GM18499 (cell line): Measurements from ENCODE around the gene ACTR3C.
"Not testable (repeated sequence)": the region's sequence is repeated elsewhere in the genome, so short reads cannot be mapped to it uniquely, and the experiment has no call there.

Experiments used
- ATAC-seq: cut with Tn5 transposase; IDR thresholded peaks from one replicate; pipeline ENCODE4 v1.9.1; 2021; ENCODE audit warnings: moderate number of reproducible peaks; ENCODE audit not compliant: insufficient read depth, unreplicated experiment

The ACTR3C gene

DNA sequence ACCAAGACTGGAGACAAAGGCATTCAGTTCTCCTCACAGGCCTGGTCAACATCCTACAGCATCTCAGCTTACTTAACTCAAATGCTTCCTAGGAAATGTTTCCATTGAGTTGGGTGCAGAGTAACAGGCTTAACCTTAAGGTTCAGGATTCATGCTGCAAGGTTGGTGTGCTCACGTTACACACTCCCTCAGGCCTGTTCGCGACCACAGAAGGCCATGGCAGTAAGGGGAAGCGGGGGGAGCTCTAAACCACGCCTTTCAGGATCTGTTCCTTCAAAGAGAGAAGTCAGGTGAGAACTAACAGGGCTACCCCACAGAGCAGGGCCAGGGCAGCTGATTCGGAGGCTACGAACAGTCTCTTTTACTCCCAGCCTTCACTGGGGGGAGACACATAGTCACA lies 35.5 kb downstream of the ACTR3C start:
- ATAC-seq: not testable (repeated sequence)

DNA sequence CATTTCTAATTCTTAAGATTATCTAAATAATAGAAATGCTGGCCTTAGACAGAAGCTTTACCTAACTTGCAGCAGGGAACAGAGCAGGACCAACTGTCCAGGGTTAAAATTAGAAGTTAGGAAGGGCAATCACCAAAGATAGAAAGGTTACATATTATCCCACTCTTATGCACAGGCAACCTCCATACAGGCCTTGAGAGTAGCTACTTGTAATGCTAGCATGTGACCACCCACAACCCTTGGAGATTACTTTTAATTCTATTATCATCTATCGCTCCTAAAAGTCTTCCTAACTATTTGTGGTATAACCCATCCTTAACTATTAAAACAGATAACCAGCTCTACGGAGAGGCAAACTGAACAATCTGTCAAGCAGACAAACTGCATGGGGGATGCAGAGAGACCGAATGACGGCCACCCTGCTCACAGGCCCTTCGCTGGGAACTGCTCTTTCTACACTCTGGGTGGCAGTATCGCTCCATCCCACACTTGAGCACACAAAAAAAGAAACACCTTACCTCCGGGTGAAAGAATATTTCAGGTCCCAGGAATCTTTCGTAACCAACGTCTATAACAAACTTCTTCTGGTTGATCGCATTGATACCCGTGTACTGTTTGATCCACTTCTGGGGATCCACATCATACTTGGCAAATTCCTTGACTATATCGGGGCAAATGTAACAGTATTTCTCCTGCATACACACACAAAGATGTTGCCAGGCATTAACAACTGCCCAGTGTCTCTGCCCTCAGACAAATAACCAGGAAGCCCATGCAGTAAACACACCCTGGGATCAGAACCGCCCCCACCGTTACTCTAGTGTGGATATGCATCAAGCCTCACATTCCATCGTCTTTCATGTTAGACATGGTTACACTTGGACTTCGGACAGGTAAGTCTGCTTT lies 37.2 kb downstream of the ACTR3C start:
- not testable (repeated sequence) for ATAC-seq

DNA sequence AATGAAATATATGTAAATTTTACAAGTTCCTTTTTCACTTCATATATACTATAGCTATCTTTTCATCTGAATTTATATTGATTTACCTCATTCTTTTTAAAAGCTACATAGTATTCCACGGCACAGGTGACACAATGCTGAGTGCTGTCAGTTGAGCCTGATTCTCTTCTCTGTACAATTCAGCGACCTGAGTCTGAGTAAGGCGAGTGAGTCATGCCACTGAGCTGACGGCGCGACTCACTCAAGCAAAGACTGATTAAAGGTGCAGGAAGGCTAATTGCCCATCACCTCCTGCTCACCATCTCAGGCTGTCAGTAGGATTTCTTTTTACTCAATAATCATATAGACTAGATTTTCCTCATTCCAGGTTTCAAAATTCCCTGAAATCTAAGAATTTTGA lies 39.7 kb downstream of the ACTR3C start:
- ATAC-seq: not testable (repeated sequence)

DNA sequence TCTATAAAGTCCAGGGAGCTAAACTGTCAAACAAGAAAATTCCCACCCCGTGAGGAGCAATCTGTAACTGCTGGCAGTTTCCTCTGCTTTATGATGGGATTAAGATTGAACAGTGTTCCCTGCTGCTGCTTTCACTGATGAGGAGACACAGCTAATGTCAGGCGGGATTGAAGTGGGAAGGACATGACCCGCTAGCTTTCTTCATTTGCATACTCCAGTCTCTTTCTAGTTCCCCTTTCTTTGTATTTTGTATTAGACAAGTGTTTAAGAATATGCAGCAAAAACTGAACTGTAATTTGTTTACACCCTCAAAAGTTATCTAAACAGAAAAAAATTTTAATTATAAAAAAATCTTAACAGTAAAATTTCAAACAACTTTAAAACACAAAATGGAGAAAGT lies 40.2 kb downstream of the ACTR3C start:
- ATAC-seq: not testable (repeated sequence)

DNA sequence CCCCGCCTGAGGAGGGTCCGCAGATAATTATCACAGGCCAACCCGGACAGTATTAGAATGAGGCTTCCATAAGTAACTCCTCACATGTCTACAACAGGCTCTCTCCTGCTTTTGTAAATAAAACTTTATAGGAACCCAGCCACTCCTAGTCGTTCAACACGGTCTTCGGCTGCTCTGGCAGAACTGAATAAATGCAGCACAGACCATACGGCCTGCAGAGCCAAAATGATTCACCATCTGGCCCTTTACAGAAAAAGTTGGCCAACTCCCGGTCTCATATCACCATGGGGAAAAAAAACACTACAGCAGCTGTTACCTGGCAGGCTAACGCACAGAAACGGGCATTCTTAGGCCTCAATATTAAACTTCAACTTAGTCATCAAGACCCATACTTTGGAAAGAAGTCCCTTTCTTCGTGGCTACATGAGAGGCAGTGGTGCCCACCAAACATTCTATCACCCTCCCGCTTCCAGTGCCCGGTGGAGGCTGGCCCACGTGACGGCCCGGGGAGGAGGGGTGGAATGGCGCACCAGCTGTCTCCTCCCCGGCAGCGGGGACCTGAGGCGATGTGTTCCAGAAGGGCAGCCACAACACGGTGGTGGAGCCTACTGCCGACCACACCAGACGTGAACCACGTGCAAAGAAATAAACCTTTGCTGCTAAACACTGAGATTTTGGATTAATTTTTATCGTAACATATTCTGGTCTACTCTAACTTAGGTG lies 41.5 kb downstream of the ACTR3C start:
- ATAC-seq: not testable (repeated sequence)

DNA sequence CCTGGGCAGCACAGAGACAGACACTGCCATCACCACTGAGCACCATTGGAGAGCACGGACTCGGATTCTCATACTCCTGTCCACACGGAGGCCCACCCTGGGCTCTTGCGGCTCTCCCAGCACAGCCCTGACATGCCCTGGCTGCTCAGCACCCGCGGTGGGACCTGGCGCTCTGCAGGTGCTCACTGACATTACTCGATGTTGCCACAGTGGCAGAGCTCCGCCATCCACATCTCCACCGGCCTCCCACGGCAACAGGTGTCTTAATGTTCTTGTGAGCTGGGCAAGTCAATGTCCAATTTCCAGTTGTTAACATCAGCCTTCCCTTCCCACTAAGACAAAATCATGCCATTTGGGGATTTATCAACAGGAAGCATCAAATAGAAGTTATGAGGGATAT lies 45.0 kb downstream of the ACTR3C start:
- not testable (repeated sequence) for ATAC-seq

DNA sequence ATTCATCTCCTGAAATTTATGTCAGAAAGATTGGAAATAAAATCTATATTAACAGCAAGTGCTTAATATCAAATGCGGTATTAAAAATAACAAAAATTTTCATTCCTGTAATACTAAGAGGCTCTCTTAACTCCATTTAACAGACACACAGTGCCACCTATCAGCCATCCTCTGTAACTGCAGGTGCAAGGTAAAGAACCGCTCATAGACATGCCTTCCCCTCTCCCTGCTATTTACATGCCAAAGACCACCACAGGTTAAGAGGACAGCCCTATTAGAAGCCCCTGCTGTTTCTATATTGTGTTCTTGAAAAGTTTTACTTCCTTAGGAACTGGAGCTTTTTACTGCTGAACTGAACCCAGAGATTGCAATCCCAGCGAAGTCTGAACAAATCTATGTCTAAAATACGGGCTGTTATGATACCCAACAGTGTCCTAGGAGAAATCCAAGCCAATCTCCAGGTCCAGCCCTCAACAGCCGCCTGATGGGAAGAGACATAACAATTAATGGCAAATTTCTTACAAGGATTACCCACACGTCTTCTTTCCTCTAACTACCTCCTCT lies 47.1 kb downstream of the ACTR3C start:
- not testable (repeated sequence) for ATAC-seq

DNA sequence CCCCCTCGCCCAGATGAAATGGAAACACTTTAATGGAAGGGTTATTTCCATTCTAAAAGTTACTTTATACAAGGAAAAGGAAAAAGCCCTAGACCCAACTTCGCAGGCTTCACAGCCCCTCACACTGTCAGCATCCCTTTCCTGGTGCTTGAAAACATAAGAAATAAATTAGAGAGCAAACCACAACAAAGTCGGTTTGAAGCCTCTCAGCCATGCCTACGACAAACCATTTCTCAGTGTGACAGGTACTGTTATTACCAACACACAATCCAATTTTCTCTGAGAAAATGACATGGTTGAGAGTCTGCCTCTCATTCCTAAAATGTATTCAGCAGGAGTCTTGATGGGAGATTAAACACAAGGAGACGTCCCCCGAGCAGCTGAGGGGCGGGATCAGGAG lies 51.4 kb downstream of the ACTR3C start:
- not testable (repeated sequence) for ATAC-seq

DNA sequence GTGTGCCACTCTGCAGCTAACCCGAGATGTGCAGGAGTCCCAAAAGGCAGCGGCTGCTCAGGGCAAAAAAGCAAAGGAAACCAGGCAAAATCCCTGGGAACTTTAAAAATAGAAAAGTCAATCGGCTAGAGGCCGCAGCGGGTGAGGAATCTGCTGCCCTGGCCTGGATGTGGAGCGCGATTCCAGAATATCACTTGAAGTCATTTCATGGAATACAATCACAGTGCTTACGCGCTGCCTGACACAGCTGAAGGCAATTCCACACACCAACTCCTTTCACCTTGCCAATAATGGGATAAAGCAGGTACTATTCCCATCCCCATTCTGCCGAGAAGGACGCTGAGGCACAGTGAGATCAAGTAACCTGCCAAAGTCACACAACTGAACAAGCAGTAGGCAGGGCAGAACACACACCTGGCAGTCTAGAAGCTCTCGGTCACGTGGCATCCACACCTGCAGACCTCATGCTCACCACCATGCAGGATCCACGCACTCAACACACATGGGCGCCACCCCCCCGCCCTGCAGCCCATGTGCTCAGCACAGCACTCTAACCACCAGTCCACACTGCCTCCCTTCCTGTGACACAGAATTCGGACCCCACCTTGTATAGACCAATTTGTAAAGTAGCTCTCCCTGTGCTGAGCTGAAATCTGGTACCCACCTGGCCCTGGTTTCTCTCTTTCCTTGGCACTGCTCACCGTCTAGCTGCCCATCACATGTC lies 53.1 kb downstream of the ACTR3C start:
- ATAC-seq: not testable (repeated sequence)

DNA sequence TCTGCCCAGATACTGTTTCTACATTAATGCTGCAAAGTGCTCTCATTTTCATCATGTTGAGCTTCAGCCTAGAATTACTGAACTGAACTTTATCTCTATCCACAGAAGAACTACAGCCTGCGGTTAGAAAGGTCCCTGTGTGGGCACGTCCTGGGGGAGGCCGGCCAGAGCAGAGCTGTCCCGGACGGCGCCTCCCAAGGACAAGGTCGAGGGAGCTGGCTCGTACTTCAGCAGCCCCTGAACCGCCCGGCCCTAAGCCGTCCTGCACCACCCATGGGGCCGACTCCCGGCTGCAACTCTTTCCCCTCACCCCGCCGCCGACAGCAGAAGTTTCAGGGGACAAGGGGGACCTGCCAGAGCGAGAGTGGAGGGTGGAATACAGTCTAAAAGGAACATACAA lies 54.5 kb downstream of the ACTR3C start:
- ATAC-seq: not testable (repeated sequence)

DNA sequence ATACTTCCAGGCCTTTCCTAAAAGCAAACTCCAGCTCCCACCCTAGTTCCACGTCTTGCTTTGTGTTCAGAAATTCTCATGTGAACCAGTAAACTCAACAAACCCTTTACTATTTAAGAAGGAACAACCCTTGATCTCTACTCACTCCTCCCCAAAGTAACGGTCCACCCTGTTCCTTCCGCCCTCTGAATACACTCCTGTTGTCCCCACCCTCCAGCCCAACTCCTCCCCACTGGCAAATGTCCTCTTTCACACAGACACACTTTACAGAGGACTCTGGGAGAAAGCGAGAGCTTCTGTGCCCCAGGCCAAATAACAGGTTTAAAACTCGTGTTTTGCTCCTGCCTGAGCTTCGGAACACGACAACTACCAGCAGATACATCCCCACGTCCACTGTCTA lies 55.1 kb downstream of the ACTR3C start:
- ATAC-seq: not testable (repeated sequence)

DNA sequence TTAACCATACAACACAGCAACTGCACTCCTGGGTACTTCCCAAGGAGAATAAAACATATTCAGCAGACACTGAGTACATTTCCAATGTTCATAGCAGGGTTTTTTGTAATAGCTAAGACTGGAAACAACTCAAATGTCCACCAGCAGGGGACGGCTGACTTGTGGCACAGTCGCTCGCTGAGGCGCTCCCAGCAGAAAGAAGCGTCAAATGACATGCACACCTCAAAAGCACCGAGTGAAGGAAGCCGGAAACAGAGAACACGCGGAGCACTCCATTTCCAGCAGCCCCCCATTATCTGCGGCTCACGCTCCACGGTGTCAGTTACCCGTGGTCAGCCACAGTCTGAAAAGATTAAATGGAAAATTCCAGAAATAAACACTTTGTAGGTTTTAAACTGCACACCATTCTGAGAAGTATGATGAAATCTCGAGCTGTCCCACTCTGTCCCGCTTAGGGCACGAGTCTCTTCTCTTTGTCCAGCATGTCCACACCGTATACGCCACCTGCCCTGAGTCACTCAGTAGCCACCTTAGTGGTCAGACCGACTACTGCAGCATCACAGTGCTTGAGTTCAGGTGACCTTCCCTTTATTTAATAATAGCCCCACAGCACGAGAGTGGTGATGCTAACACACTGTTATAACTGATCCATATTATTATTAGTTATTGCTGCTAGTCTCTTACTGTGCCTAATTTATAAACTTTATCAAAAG lies 56.2 kb downstream of the ACTR3C start:
- not testable (repeated sequence) for ATAC-seq

DNA sequence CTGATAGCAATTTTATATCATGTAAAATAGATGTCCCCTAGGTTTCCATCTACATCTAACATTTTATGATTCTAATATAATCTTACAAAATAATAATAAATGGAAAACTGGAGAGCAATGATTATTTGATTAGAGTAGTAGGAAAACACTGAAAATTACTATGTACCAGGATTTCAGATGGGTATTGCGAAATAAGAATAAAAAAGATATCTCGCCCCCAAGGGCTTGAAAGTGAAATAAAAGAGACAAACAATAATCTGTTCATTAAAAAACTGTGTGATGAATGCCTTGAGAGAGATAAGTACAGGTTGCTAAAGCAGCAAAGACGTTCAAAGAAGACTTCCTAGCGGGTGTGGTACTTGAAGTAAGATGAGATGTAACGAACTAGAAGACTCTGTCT lies 60.7 kb downstream of the ACTR3C start:
- not testable (repeated sequence) for ATAC-seq

DNA sequence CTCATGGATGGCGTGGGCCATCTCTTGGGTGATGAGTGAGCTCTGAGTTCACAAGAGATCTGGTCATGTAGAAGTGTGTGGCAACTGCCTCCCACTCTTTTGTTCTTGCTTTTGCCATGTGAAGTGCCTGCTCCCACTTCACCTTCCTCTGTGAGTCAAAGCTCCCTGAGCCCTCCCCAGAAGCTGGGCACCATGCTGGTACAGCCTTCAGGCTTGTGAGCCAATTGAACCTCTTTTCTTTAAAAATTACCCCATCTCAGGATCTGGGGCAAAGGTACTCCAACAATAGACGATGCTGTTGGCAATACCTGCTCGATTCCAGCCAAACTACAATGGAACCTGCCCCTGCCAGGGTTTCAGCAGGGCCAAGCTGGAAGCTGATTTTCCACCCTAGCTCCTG lies 75.6 kb downstream of the ACTR3C start:
- not testable (repeated sequence) for ATAC-seq

DNA sequence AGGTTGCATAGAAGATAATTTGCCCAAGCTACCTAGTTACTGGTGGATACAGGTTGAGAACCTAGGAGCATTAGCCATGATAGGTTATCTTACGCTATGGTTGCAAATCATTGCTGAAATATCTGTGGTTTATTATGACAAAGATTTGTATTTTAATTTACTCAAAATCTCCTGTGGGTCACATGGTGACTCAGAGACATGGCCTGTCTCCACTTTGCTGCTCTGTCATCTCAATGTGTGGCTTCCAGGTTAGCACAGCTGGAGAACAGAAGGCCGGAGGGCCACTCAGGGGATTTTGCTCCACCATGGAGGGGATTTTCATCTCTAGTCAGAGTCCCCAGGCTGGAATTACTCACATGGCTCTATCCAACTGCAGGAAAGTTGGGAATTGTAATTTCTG lies 78.1 kb downstream of the ACTR3C start:
- ATAC-seq: not testable (repeated sequence)

DNA sequence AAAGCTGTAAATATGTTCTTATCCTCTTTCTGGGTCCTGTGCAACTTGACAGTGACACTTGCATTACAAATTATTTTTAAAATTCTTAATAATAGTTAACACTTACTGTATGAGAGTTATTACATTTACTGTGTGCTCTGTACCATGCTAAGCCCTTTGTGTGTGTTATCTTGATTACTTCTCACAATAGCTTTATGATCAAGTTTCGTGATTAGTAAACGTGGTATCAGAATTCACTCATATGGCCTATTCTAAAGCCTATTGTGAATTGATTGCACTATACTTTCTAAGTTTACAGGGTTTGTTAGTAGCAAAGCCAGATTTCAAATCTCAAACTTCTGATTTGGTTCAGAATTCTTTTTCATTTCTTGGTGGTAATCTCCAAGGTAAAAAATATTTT lies 80.4 kb downstream of the ACTR3C start:
- not testable (repeated sequence) for ATAC-seq

DNA sequence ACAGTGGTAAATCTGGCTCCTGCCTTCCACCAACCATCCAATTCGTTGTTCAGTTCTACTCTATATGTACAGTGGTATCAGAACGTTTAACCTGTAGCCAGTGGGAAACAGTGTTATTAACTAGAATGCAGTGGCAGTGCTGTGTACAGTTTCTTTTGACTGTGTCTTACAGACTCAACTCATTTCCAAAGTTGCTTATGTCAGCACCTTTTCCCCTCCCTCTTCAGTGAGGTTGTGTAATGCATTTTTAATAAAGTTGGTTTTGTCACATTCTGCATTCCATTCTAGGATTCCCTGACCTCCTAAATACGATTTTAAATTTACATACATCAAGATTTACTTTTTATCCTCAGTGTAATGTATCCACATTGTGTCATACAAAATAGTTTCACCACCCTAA lies 97.9 kb downstream of the ACTR3C start:
- not testable (repeated sequence) for ATAC-seq

DNA sequence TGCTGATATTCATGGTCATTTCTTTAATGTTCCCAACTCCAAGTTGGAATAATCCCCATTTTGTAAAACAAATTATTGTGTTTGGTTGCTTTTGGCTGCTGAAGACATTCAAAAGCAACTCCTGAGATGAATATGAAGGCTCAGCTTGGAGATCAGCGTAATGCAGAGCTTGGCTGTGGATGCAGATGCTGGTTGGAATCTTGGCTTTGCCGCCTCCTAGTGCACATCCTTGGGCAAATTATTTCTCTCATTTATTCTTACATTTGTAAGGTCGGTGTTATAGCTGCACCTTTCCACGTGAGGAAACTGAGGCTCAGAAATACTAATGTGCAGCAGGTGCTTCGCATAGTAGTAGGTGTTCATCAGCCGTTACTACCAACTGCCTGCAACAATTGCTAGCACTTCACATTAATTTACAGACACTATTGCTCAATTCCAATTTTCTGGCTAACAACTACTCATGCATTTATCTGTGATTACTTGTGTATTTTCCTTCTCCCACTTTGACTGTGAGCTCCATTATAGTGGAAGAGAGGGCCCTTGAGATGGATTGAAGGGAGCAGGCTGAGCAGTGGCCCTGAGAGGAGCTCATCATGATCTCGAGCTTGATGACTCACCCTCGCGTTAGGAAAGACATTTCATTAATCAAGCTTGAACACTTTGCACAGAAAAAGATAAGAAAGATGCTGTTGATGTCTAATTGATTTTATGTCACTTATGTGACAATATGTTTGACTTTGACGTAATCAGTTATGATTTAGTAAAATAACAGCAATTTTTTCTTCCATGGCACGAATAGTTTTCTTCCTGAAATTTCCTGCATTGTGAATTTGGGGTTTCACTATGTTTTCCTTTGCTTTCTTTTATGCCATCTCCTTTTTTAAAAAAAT lies 101.0 kb downstream of the ACTR3C start:
- not testable (repeated sequence) for ATAC-seq

DNA sequence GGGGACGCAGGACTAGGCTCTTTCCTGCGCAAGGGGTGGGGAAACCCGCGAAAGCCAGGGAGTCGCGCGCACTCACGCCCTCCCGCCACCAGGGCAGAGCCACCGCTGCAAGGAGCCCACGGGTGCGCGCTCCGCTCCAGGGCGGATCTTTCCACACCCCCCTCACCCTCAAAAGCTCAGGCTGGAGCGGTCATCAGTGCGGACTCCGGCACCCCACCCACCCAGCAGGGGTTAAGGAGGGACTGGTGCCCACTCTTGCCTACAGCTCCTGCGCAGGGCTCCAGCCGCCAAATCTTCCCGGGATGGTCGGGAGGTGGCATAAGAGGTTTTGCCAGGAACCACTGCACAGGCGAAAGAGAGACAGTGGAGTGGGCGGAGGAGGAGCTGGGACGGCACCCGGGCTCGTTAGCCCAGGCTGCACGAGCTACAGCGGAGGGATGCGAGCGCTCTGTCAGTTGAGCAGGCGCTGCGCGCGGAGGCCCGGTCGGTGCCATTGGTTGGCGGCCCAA lies 102.6 kb downstream of the ACTR3C start:
- ATAC-seq: not testable (repeated sequence)
